Cortex of kidney (tissue), 1 donor: ENCODE results near the gene MCOLN1.

Experiments
- DNase-seq: peaks from one replicate; lab custom pipeline; 2025; lab: John Stamatoyannopoulos, UW

Gene MCOLN1

GRCh38 chr19:7542556-7543348, 20.3 kb downstream of the MCOLN1 start:
- no peak for DNase-seq

- DNase-seq: no peak
Observed at GRCh38 chr19:7544626-7545025, 22.2 kb downstream of the MCOLN1 start.

GRCh38 chr19:7545300-7545699, 22.9 kb downstream of the MCOLN1 start:
- no peak for DNase-seq

- DNase-seq: no peak
Observed at GRCh38 chr19:7545904-7546303, 23.5 kb downstream of the MCOLN1 start.

GRCh38 chr19:7547159-7547558, 24.7 kb downstream of the MCOLN1 start:
- no peak for DNase-seq

GRCh38 chr19:7549429-7550148, 27.2 kb downstream of the MCOLN1 start:
- no peak for DNase-seq

GRCh38 chr19:7550169-7550770, 27.8 kb downstream of the MCOLN1 start:
- no peak for DNase-seq

GRCh38 chr19:7550987-7551761, 28.8 kb downstream of the MCOLN1 start:
- DNase-seq: no peak

GRCh38 chr19:7552781-7553180, 30.4 kb downstream of the MCOLN1 start:
- no peak for DNase-seq

GRCh38 chr19:7554565-7554964, 32.1 kb downstream of the MCOLN1 start:
- no peak for DNase-seq

GRCh38 chr19:7554990-7555864, 32.8 kb downstream of the MCOLN1 start:
- DNase-seq: no peak

- DNase-seq: no peak
Observed at GRCh38 chr19:7556696-7557315, 34.4 kb downstream of the MCOLN1 start.

GRCh38 chr19:7558667-7559066, 36.2 kb downstream of the MCOLN1 start:
- DNase-seq: no peak

- no peak for DNase-seq
Observed at GRCh38 chr19:7559102-7559501, 36.7 kb downstream of the MCOLN1 start.

GRCh38 chr19:7560255-7560654, 37.8 kb downstream of the MCOLN1 start:
- DNase-seq: no peak

- no peak for DNase-seq
Observed at GRCh38 chr19:7561325-7561724, 38.9 kb downstream of the MCOLN1 start.

- no peak for DNase-seq
Observed at GRCh38 chr19:7562646-7563393, 40.4 kb downstream of the MCOLN1 start.

- no peak for DNase-seq
Observed at GRCh38 chr19:7564866-7565265, 42.4 kb downstream of the MCOLN1 start.

- no peak for DNase-seq
Observed at GRCh38 chr19:7565332-7565731, 42.9 kb downstream of the MCOLN1 start.

- no peak for DNase-seq
Observed at GRCh38 chr19:7570761-7571160, 48.3 kb downstream of the MCOLN1 start.
